Liver (tissue), 3 donors: Measurements from ENCODE around the gene MEF2D.

Experiments
- GABPA ChIP-seq, 2 donors: IDR thresholded peaks in 1 of 2; conservative IDR thresholded peaks in 1 of 2; 2 replicates each; pipeline ENCODE4 v1.6.1; 2016; ENCODE audit warnings: antibody characterized with exemption in 2 of 2, mild to moderate bottlenecking in 1 of 2, moderate library complexity in 1 of 2
- NR2F2 ChIP-seq: IDR thresholded peaks from 2 replicates; pipeline ENCODE4 v1.6.1; 2016; ENCODE audit warnings: antibody characterized with exemption
- RAD21 ChIP-seq, 2 donors: IDR thresholded peaks; 2 replicates each; pipeline ENCODE4 v1.6.1; 2016; ENCODE audit warnings: antibody characterized with exemption in 2 of 2, mild to moderate bottlenecking in 2 of 2
- SP1 ChIP-seq: IDR thresholded peaks from 2 replicates; pipeline ENCODE4 v1.6.1; 2018; ENCODE audit warnings: antibody characterized with exemption, mild to moderate bottlenecking
- TAF1 ChIP-seq: conservative IDR thresholded peaks from 2 replicates; pipeline ENCODE4 v1.6.1; 2016; ENCODE audit warnings: antibody characterized with exemption, mild to moderate bottlenecking
- TF ChIP-seq, protein P1 (sequence below): fragments of 150-350 bp; IDR thresholded peaks from 2 replicates; pipeline ENCODE4 v1.5.1; 2017; ENCODE audit warnings: improper control_type of control experiment, low read depth, low read length; ENCODE audit not compliant: missing input control
- TF ChIP-seq, protein P2 (sequence below): IDR thresholded peaks from 2 replicates; pipeline ENCODE4 v1.6.1; 2016; ENCODE audit warnings: antibody characterized with exemption
- TF ChIP-seq, protein P3 (sequence below): IDR thresholded peaks from 2 replicates; pipeline ENCODE4 v1.6.1; 2016; ENCODE audit warnings: antibody characterized with exemption, mild to moderate bottlenecking
- donor health status: healthy.
- donor health status: healthy.

DNA sequence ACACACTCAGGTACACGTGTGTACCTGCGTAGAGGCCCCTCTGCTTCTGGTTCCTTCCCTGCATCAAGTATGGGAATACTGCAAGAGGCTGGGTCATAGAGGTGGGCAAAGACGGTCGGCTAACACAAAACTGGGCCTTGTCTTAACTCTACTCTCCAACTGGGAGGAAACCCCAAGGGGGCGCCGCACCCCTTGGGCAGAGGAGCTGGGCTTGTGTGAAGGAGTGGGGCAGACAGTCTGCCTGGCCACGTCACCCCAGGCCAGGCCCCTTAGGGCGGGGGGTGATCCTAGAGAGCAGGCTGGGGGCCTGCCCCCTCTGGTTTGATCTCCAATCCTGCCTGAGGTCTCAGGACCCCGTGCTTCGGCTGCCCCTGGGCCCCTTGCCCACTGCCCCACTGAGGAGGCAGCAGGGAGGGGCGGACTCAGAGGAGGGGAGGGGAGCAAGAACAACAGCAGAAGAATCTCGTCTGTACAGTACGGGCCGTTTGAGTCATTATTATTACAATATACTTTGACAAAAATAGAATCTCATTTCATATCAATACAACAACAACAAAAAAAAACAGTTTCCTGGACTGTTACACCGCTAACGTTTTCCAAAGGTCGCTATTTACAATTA is 34.7 kb downstream of the MEF2D start:
- no peak for TF ChIP-seq GABPA (IDR thresholded peaks at IDR 0.05 in 1 of 2, conservative IDR thresholded peaks at IDR 0.05 in 1 of 2)
- TF ChIP-seq, protein P1, sequence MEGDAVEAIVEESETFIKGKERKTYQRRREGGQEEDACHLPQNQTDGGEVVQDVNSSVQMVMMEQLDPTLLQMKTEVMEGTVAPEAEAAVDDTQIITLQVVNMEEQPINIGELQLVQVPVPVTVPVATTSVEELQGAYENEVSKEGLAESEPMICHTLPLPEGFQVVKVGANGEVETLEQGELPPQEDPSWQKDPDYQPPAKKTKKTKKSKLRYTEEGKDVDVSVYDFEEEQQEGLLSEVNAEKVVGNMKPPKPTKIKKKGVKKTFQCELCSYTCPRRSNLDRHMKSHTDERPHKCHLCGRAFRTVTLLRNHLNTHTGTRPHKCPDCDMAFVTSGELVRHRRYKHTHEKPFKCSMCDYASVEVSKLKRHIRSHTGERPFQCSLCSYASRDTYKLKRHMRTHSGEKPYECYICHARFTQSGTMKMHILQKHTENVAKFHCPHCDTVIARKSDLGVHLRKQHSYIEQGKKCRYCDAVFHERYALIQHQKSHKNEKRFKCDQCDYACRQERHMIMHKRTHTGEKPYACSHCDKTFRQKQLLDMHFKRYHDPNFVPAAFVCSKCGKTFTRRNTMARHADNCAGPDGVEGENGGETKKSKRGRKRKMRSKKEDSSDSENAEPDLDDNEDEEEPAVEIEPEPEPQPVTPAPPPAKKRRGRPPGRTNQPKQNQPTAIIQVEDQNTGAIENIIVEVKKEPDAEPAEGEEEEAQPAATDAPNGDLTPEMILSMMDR, result no peak
- no peak for TF ChIP-seq NR2F2
- TF ChIP-seq, protein P2, sequence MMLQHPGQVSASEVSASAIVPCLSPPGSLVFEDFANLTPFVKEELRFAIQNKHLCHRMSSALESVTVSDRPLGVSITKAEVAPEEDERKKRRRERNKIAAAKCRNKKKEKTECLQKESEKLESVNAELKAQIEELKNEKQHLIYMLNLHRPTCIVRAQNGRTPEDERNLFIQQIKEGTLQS, result no peak
- no peak for TF ChIP-seq SP1
- no peak for TF ChIP-seq TAF1
- TF ChIP-seq, protein P3, sequence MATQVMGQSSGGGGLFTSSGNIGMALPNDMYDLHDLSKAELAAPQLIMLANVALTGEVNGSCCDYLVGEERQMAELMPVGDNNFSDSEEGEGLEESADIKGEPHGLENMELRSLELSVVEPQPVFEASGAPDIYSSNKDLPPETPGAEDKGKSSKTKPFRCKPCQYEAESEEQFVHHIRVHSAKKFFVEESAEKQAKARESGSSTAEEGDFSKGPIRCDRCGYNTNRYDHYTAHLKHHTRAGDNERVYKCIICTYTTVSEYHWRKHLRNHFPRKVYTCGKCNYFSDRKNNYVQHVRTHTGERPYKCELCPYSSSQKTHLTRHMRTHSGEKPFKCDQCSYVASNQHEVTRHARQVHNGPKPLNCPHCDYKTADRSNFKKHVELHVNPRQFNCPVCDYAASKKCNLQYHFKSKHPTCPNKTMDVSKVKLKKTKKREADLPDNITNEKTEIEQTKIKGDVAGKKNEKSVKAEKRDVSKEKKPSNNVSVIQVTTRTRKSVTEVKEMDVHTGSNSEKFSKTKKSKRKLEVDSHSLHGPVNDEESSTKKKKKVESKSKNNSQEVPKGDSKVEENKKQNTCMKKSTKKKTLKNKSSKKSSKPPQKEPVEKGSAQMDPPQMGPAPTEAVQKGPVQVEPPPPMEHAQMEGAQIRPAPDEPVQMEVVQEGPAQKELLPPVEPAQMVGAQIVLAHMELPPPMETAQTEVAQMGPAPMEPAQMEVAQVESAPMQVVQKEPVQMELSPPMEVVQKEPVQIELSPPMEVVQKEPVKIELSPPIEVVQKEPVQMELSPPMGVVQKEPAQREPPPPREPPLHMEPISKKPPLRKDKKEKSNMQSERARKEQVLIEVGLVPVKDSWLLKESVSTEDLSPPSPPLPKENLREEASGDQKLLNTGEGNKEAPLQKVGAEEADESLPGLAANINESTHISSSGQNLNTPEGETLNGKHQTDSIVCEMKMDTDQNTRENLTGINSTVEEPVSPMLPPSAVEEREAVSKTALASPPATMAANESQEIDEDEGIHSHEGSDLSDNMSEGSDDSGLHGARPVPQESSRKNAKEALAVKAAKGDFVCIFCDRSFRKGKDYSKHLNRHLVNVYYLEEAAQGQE, result no peak
- TF ChIP-seq RAD21 (IDR thresholded peaks at IDR 0.05), result no peak
